Liver (tissue), 9 donors: ENCODE measurements around the gene HILPDA. TPM values are rescaled to one million over a fixed set of nuclear protein-coding genes. Genes with fewer than 3 reads are reported as not detected.
"Not testable (repeated sequence)": the region's sequence is repeated elsewhere in the genome, so short reads cannot be mapped to it uniquely, and the experiment has no call there.

Experiments used
- DNase-seq: peaks from one replicate; pipeline ENCODE4 v3.0.0-alpha.2; 2017; ENCODE audit warnings: low spot score
- H3K27ac ChIP-seq, 2 donors: one replicate each; pipeline ENCODE4 v1.7.0; 2013; ENCODE audit warnings: inconsistent platforms in 2 of 2, low read length in 2 of 2, control low read depth in 1 of 2, low read depth in 1 of 2, mild to moderate bottlenecking in 1 of 2
- H3K27me3 ChIP-seq, 4 donors: one replicate each; pipeline versions ENCODE4 v1.6.1 to v1.7.0; 2013; ENCODE audit warnings: low read length in 3 of 4, inconsistent platforms in 1 of 4, mild to moderate bottlenecking in 1 of 4, moderate library complexity in 1 of 4; ENCODE audit not compliant: control insufficient read depth in 4 of 4, insufficient read depth in 4 of 4
- H3K36me3 ChIP-seq, 4 donors: one replicate each; pipeline versions ENCODE4 v1.6.1 to v1.7.0; 2013; ENCODE audit warnings: low read length in 3 of 4, mild to moderate bottlenecking in 3 of 4, low read depth in 1 of 4, moderate library complexity in 1 of 4; ENCODE audit not compliant: control insufficient read depth in 4 of 4, insufficient read depth in 3 of 4
- H3K4me1 ChIP-seq, 4 donors: one replicate each; pipeline versions ENCODE4 v1.6.1 to v1.7.0; 2013; ENCODE audit warnings: low read length in 3 of 4, mild to moderate bottlenecking in 3 of 4, moderate library complexity in 1 of 4; ENCODE audit not compliant: control insufficient read depth in 4 of 4, insufficient read depth in 4 of 4
- H3K4me3 ChIP-seq, 3 donors: one replicate each; pipeline versions ENCODE4 v1.6.1 to v1.7.0; 2013; ENCODE audit warnings: low read length in 3 of 3, control low read depth in 1 of 3, low read depth in 1 of 3, mild to moderate bottlenecking in 1 of 3
- H3K9ac ChIP-seq, 2 donors: one replicate each; pipeline ENCODE4 v1.7.0; 2013; ENCODE audit warnings: low read length in 2 of 2, mild to moderate bottlenecking in 2 of 2, moderate library complexity in 2 of 2, control low read depth in 1 of 2, low read depth in 1 of 2
- H3K9me3 ChIP-seq, 4 donors: one replicate each; pipeline versions ENCODE4 v1.6.1 to v1.7.0; 2013; ENCODE audit warnings: low read length in 3 of 4; ENCODE audit not compliant: control insufficient read depth in 4 of 4
- ATF3 ChIP-seq: IDR thresholded peaks from 2 replicates; pipeline ENCODE4 v1.6.1; 2016; ENCODE audit warnings: antibody characterized with exemption
- CTCF ChIP-seq: fragments of 150-350 bp; IDR thresholded peaks from 2 replicates; pipeline ENCODE4 v1.5.1; 2017; ENCODE audit warnings: improper control_type of control experiment, low read depth, low read length; ENCODE audit not compliant: missing input control
- FOXA1 ChIP-seq: IDR thresholded peaks from 2 replicates; pipeline ENCODE4 v1.6.1; 2016; ENCODE audit warnings: antibody characterized with exemption
- FOXA2 ChIP-seq: IDR thresholded peaks from 2 replicates; pipeline ENCODE4 v1.6.1; 2016; ENCODE audit warnings: antibody characterized with exemption
- GABPA ChIP-seq, 2 donors: IDR thresholded peaks in 1 of 2; conservative IDR thresholded peaks in 1 of 2; 2 replicates each; pipeline ENCODE4 v1.6.1; 2016; ENCODE audit warnings: antibody characterized with exemption in 2 of 2, mild to moderate bottlenecking in 1 of 2, moderate library complexity in 1 of 2
- HNF4A ChIP-seq, 2 donors: conservative IDR thresholded peaks; 2 replicates each; pipeline ENCODE4 v1.6.1; 2016; ENCODE audit warnings: antibody characterized with exemption in 2 of 2, mild to moderate bottlenecking in 2 of 2
- HNF4G ChIP-seq: IDR thresholded peaks from 2 replicates; pipeline ENCODE4 v1.6.1; 2016; ENCODE audit warnings: antibody characterized with exemption
- MAX ChIP-seq: IDR thresholded peaks from 2 replicates; pipeline ENCODE4 v1.6.1; 2016; ENCODE audit warnings: antibody characterized with exemption
- NR2F2 ChIP-seq: IDR thresholded peaks from 2 replicates; pipeline ENCODE4 v1.6.1; 2016; ENCODE audit warnings: antibody characterized with exemption
- RAD21 ChIP-seq, 2 donors: IDR thresholded peaks; 2 replicates each; pipeline ENCODE4 v1.6.1; 2016; ENCODE audit warnings: antibody characterized with exemption in 2 of 2, mild to moderate bottlenecking in 2 of 2
- REST ChIP-seq: IDR thresholded peaks from 2 replicates; pipeline ENCODE4 v1.6.1; 2016; ENCODE audit warnings: antibody characterized with exemption, mild to moderate bottlenecking
- RXRA ChIP-seq, 2 donors: IDR thresholded peaks; 2 replicates each; pipeline ENCODE4 v1.6.1; 2017 to 2018; ENCODE audit warnings: antibody characterized with exemption in 2 of 2, mild to moderate bottlenecking in 1 of 2
- SP1 ChIP-seq: IDR thresholded peaks from 2 replicates; pipeline ENCODE4 v1.6.1; 2018; ENCODE audit warnings: antibody characterized with exemption, mild to moderate bottlenecking
- TAF1 ChIP-seq: conservative IDR thresholded peaks from 2 replicates; pipeline ENCODE4 v1.6.1; 2016; ENCODE audit warnings: antibody characterized with exemption, mild to moderate bottlenecking
- ZBTB33 ChIP-seq: IDR thresholded peaks from 2 replicates; pipeline ENCODE4 v1.6.1; 2016; ENCODE audit warnings: antibody characterized with exemption
- WGBS: extraction: QIAGEN DNeasy Blood & Tissue Kit; methylation state at CpG from one replicate; pipeline ENCODE4 v1.1.7; 2013; 5-methylcytosine and 5-hydroxymethylcytosine counted together
- polyA plus RNA-seq, 2 donors: library from polyadenylated mRNA; stranded (reverse) in 1 of 2; unstranded in 1 of 2; fragments of 200-250 nt in 1 of 2; fragments of >200 nt in 1 of 2; fragmentation: Nextera tagmentation in 1 of 2; extraction: Ambion mirVana in 1 of 2; gene quantifications; one replicate each; pipeline versions ENCODE4 v1.2.1 to v1.2.3, GENCODE V29; 2013 to 2015
- total RNA-seq, 2 donors: library from RNA; depleted of rRNA; stranded (reverse); fragments of >200 nt; gene quantifications; one replicate each; pipeline ENCODE4 v1.2.3, GENCODE V29; 2014
- donor health status: healthy.
- donor health status: healthy.
- donor health status: healthy.
- donor health status: healthy.
- donor health status: healthy.

The HILPDA gene
- total and polyA plus RNA-seq, 4 donors: 3.9 to 5.6 (median 5.2) TPM

GRCh38 chr7:128497405-128497804, 41.7 kb downstream of the HILPDA start:
- TF ChIP-seq NR2F2 (no peak), ZBTB33 (no peak), FOXA1 (no peak), TAF1 (no peak), RXRA (IDR thresholded peaks at IDR 0.05) (no peak), MAX (no peak), ATF3 (no peak), HNF4A (conservative IDR thresholded peaks at IDR 0.05) (no peak), CTCF (no peak), GABPA (IDR thresholded peaks at IDR 0.05 in 1 of 2, conservative IDR thresholded peaks at IDR 0.05 in 1 of 2) (no peak), FOXA2 (no peak), SP1 (no peak), REST (no peak), HNF4G (no peak), RAD21 (IDR thresholded peaks at IDR 0.05) (no peak)
- Histone ChIP-seq H3K9ac (no peak overlapping the region), H3K36me3 (peaks cover 3 to 36% (median 12%) of the 10 kb centered on the region in 4 donors), H3K4me3 (no peak overlapping the region), H3K27me3 (no peaks in the 10 kb centered on the region), H3K27ac (no peak overlapping the region), H3K9me3 (no peaks in the 10 kb centered on the region), H3K4me1 (no peaks in the 10 kb centered on the region)
- no peak for DNase-seq
- WGBS: 92% methylated on average over 9 of the region's 9 CpGs

DNA sequence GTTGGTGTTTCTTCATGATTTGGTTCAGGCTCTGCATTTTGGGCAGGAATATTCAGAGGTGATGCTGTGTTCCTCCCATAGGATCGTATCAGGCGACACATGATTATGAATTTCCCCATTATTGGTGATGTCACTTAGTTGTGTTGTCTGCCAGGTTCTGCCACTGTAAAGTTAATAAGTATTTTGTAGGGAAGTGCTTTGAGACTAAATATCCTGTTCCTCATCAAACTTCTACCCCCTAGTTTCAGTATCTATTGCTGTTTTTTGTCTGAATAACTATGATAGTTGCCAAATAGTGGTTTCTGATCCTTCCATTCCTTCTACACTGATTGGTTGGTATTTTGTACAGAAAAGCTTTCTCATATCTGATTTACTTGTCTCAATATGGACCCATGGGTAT, 49.7 kb downstream of the HILPDA start:
- not testable (repeated sequence) for H3K9ac ChIP-seq, DNase-seq, H3K27ac ChIP-seq, H3K27me3 ChIP-seq, H3K4me3 ChIP-seq, H3K9me3 ChIP-seq, H3K4me1 ChIP-seq
- WGBS: 89% methylated on average over 2 of the region's 2 CpGs
- H3K36me3 ChIP-seq: peaks cover 0 to 13% (median 2%) of the 10 kb centered on the region in 4 donors

DNA sequence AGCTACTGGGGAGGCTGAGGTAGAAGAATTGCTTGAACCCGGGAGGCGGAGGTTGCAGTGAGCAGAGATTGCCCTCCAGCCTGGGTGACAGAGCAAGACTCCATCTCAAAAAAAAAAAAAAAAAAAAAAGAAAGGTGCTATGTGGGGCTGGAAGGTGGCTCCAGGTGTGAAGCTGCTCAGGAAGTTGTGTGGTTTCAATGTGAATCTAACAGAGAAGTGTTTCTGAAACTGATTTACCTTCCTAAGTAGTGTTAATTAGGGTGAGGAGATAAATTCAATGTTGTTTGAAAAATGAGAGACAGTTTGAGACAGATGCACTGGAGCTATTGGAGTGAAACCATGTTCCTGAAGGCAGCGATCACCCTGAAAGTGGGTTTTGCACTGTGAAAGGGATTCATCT, 51.1 kb downstream of the HILPDA start:
- H3K27ac ChIP-seq: not testable (repeated sequence)

GRCh38 chr7:128507321-128507993, 51.8 kb downstream of the HILPDA start:
- H3K9ac ChIP-seq, DNase-seq, H3K27ac ChIP-seq, H3K9me3 ChIP-seq, H3K36me3 ChIP-seq, H3K27me3 ChIP-seq, H3K4me3 ChIP-seq, H3K4me1 ChIP-seq: not testable (repeated sequence)
- 92% methylated on average over 5 of the region's 5 CpGs for WGBS

More for the DNA sequence above, 51.1 kb downstream of the HILPDA start:
- 92% methylated on average over 3 of the region's 3 CpGs for WGBS
- H3K9me3 ChIP-seq, H3K27me3 ChIP-seq, H3K4me1 ChIP-seq, H3K36me3 ChIP-seq, DNase-seq, H3K9ac ChIP-seq, H3K4me3 ChIP-seq: not testable (repeated sequence)
